NCI-H146 treated with DMSO at 0.1 percent for 48 hours (cell line): Measurements from ENCODE around the gene FAF2.
"Not testable (repeated sequence)": the region's sequence is repeated elsewhere in the genome, so short reads cannot be mapped to it uniquely, and the experiment has no call there.

Experiments
- DNase-seq: peaks from one replicate; lab custom pipeline; 2025; ENCODE audit not compliant: unreplicated experiment; lab: John Stamatoyannopoulos, UW

FAF2 gene

DNA sequence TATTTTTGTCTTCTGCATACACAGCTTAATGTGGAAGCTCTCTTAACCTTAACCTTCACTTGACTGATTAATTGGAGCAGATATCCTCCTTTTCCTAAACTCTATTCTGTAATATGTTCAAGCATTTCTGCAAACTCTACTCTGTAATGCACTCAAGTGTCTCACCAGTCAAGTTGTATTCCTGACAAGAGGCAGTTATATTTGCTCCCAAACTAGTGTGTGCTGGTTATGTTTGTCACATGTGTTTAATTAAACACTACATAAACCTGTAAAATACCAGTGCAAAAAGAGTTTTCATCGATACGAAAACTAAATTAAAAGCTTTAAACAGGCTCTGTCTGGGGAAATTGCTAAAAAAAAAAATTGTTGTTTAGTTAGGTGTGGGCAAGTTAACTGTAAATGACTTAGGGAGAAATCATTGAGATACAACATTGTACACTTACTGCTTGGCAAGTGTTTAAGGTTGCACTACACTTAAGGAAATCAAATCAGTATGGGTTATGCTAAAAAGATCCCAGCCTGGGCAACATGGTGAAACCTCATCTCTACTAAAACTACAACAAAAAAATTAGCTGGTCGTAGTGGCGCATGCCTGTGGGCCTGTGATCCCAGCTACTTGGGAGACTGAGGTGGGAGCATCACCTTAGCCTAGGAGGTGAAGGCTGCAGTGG lies 6.7 kb downstream of the FAF2 start:
- no peak for DNase-seq

DNA sequence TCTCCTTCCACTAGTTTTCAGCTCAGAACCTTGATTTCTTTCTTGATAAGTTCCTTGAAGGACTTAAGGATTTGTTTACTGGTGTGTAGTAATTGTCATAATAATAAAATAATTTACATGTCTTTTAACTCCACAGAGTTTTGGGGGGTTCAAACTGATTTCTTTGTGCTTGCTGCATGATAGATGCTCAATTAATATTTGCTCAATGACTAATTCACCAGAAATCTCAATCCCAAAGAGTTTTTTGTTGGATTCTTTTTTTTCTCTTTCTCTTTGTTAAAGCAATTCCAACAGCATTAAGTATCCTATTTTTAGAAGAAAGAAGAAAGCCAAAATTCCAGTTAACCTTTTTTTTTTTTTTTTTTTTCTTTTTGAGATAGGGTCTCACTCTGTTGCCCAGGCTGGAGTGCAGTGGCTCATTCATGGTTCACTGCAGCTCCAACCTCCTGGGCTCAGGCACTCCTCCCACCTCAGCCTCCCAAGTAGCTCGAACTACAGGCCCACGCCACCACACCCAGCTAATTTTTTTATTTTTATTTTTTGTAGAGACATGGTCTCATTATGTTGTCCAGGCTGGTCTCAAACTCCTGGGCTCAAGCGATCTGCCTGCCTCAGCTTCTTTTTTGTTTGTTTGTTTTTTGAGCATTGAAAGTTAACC lies 10.8 kb downstream of the FAF2 start:
- no peak for DNase-seq

DNA sequence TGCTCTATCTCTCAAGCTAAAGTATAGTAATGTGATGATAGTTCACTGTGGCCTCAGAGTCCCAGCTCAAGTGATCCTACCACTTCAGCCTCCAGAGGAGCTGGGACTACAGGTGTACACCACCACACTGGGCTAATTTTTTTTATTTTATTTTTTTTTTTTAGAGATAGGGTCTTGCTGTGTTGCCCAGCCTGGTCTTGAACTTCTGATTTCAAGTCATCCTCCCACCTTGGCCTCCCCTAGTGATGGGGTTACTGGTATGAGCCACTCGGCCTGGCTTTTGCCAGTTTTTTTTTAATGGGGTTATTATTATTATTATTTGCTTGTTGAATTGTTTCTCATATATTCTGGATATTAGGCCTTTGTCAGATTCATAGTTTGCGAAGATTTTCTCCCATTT lies 13.2 kb downstream of the FAF2 start:
- DNase-seq: no peak

DNA sequence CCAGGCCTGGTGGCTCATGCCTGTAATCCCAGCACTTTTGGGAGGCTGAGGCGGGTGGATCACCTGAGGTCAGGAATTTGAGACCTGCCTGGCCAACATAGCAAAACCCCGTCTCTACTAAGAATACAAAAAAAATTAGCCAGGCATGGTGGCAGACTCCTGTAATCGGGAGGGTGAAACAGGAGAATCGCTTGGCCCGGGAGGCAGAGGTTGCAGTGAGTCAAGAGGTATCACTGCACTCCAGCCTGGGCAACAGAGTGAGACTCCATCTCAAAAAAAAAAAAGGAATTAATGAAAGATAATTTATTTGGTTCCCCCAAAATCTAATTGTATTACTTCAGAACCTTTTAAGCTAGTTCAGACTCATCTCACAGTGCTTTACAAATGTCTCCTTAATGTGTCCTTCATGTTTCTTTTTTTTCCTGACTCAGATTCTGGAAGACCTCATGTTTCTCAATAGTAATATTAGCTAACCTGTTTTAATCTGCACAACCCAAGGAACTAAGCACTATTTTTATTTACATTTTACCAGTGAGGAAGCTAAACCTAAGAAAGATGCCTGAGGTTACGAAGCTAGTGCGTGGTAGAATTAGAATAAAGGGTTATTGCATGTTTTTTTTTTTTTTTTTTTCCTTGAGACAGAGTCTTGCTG lies 15.1 kb downstream of the FAF2 start:
- DNase-seq: no peak

DNA sequence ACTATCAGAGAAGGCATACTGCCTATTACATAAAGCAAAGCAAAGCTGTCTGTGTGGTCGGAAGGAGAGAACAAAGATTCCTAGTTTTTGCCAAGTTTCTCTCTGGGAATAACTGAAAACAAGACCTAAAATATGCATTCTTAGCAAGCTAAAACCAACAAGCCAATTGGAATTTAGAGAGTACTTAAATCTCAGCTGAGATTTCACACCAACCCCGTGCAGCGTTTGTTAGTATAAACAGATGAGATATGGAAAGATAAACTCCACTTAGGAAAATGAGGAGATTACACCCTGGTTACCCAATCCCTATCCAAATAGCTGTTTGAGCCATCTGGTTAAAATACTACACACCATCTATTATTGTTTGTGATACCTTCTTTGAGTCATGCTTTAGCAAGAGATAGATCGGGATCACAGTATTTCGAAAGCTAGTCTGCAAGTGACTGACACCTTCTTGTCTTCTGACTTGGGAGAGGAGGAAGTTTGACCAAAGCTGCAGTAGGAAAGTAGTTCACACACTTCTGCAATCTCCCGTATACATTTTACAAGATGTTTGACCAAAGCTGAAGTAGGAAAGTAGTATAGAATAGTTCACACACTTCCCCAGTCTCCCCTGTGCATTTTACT lies 18.2 kb downstream of the FAF2 start:
- no peak for DNase-seq

DNA sequence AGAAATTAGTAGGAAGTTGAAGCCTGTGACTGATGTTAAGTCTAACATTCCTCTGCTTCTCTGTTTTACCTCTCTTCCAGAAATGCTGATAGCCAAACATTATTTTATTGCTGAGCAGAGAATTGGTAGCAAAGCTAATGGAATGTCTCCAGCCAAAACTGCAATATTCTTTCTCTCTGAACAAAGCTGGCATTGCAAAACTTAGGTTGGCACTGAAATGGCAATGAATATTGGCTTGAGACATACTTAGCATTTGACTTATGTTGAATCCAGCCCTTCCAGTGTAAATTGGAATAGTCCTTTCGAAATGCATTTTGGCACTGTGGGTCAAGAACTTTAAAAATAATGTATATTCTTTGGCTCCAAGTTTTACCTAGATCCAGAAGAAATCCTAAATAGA lies 21.1 kb downstream of the FAF2 start:
- no peak for DNase-seq

DNA sequence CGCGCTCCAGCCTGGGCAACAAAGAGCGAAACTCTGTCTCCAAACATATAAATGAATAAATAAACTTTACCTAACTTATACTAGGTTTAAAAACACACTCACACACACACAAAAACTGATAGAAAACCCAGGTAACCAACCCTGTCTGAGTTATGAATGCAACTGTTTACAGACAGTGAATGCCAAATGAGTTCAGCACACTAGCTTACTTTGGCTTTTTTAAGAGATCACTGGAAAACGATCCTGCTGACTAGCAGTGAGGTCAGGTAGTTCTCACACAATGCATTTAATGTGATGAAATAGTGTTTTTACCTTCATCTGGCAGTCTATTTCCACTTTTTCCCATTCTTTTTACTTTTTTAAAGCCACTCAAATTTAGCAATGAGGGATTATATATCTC lies 22.4 kb downstream of the FAF2 start:
- no peak for DNase-seq

DNA sequence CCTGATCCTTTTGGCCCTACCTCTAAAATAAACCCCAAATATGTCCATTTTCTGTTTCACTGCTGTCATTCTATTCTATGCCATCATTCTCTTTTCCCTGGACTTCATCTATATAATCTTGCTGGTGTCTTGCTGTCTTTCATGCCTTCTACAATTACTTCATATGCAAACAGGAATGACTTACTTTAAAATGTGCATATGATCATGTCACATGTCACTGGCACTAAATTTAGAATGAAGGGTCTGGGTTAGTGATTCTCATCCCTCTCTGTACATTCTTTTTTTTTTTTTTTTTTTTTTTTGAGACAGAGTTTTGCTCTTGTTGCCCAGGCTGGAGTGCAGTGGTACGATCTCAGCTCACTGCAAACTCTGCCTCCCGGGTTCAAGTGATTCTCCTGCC lies 22.9 kb downstream of the FAF2 start:
- DNase-seq: no peak

DNA sequence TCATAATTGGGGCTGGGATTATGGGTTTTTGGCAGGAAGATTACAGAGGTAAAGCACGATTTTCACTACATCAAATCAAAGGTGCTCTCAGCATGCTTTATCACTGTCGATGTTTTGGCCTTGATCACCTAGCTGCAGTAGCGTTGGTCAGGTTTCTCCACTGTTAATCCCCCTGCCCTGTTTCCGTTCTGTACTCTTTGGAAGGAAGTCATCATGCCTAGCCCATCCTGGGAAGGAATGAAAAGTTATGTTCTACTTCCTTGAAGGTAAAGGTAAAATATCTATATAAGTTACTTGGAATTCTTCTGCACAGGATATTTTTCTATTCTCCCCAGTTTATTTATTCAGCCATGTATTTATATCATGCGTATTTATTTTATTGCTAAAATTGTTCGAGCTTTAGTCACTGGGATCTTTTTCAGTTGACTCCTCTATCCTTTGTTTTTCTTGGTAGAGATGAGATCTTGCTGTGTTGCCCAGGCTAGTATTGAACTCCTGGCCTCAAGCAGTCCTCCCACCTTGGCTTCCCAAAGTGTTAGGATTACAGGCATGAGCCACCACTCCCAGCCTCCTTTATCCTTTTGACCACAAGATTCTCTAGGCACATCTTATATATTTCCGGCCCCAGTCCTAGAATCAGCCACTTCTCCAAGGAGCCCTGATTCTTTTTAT lies 25.3 kb downstream of the FAF2 start:
- DNase-seq: no peak

DNA sequence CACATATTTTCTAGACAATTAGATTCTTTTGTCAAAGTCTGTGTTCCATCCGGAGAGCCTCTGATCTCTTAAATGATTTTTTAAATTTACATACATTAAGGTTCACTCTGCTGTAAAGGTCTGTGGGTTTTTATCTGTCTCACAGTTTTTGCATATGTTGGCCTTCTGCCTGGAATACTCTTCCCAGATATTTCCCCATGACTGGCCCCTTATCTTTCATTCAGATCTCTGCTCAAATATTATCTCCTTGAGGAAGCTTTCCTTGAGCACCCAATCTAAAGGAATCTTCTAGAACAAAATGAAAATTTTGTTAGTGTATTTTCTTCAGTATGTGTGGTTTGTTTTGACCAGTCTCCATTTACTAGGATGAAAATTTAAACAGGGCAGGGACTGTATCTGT lies 26.3 kb downstream of the FAF2 start:
- no peak for DNase-seq

DNA sequence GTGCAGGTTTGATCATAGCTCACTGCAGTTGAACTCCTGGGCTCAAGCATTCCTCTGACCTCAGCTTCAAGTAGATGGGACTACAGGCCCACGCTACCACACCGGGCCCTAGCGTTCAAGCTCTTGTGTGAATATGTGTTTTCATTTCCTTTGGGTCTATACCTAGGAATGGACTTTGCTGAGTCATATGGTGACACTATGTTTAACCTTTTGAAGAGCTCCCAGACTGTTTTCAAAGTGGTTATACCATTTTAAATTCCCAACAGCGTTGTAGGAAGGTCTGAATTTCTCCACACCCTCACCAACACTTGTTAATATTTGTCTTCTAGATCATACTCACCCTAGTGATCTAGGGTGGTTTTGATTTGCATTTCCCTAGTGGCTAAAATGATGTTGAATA lies 33.5 kb downstream of the FAF2 start:
- no peak for DNase-seq

DNA sequence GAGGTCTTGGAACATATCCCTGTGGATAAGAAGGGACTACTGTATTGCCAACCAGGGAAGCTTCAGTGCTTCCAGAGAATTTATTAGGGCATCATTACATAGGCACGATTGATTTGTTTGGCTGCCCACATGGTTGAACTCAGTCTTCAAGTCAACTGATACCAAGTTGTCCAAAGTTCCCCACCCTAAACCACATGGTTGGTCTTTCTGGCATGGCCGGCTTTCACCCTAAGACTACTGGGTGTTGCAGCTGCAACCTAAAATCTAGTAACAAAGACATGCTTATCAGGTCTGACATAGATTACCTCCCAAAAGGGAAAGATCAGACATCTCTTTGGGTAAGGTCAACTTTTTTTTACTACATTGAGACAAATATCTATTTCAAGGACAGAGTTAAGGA lies 37.0 kb downstream of the FAF2 start:
- DNase-seq: no peak

DNA sequence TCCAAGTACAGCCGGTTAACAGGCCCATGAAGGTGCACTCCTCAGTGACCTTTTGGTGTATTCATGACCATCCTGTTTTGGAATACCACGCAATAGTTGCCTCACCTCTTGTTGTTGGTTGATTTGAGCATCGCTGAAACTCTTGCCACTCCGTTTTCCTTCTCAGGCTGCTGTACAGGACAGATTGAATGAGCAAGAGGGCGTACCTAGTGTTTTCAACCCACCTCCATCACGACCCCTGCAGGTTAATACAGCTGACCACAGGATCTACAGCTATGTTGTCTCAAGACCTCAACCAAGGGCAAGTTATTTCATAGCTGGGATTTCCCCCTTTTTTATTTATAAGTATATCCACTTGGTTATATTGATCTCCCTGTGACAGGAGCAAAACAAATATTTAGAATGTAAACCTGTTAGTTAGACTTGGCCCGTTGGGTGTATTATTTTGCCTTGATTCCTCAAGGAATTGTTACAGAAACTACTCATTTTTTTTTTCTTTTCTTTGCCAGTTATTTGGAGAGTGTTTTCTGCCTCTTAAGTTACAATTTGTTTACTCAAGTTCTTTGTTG lies 38.1 kb downstream of the FAF2 start:
- no peak for DNase-seq

DNA sequence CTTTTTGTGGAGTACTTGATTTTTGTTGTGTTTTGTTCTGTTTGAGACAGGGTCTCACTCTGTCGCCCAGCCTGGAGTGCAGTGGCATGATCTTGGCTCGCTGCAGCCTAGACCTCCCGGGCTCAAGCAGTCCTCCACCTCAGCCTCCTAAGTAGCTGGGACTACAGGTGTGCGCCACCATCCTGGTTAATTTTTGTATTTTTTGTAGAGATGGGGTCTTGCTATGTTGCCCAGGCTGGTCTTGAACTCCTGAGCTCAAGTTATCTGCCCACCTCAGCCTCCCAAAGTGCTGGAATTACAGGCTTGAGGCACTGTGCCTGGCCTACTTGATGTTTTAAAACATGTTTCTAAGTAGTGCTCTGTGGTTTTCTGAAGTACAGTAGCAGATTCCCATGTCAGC lies 39.0 kb downstream of the FAF2 start:
- not testable (repeated sequence) for DNase-seq

DNA sequence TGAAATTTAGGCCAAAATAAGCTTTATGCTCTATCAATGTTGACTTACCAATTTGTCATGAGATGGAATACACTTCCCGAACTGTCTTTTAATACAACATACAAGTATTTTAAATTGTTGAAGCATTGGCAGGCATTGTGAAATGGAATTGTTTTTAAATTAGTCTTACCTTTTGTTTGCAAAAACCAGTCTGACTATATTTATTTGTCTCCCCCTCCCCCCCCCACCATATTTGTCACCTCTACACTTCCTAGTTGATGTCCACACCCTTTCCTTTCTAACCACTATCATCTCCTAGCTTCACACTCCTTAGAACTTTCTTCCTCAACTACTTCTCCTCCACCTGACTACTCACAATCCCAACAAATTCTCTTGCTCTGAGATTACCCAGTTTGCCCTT lies 40.9 kb downstream of the FAF2 start:
- no peak for DNase-seq

DNA sequence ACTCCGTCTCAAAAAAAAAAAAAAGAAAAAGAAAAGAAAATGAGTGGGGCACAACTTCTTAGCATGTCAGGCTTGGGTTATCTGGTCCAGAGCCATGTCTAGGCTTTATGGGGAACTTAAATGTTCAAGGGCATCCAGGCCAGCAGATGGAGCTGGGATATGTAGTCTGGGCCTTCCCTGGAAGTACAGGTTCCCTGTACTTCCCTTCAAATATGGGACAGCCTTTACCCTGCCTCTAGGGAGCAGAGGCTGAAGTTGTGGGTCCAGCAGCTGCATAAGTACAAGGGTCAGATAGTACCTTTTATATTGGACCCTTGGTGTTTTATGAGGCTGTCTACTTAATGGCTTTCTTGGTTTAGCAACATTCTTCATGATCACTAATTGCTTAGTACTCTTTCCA lies 42.1 kb downstream of the FAF2 start:
- DNase-seq: no peak

DNA sequence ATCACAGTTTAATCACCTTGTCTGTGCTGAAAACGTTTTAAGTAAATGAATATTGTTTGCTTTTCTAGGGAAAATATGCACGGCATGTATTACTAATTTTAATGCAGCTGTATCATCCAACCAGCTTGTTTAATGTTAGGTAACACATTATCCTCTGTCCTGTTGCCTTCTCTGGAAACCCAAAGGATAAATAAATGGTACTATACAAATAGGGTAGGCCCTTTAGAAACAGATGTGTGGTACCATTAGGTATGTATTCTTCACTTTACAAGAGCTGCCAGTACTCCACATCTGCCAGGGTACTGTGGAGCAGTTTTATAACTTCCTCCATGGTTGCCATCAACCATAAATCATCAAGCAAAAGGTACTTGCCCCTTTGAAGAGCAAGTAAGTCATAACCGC lies 42.9 kb downstream of the FAF2 start:
- DNase-seq: no peak

DNA sequence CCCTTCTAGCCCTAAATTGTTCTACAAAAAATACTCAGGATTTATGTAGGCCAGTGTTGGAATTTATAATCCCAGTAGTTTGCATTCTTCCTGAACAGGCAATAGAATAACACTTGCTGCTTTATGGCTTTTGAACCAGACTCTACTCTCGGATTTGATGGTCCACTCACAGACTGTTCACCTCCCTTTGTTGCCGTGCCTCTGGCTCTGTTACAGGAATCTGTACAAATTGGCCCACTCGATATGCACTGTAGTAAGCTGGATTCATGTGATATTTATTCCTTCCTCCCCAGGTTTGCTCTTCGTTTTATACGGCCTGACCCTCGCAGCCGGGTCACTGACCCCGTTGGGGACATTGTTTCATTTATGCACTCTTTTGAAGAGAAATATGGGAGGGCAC lies 43.7 kb downstream of the FAF2 start:
- DNase-seq: no peak

DNA sequence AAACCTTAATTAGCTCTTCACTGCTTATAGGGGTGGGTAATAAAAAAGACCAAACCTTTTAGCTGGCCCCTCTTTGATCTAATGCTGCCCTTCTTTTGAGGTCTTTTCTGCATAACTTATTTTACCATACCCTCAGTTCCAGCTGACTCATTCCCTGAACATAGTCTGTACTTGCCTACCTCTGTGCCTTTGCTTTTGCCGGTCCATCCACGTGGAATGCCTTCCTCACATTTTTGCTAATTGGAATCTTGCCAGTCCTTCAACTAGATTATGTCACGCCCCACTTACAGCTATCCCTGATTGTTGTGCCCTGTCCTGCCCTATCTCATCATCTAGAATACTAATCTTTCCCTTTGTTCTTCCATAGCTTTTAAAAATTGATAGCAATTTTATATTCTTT lies 44.2 kb downstream of the FAF2 start:
- no peak for DNase-seq

DNA sequence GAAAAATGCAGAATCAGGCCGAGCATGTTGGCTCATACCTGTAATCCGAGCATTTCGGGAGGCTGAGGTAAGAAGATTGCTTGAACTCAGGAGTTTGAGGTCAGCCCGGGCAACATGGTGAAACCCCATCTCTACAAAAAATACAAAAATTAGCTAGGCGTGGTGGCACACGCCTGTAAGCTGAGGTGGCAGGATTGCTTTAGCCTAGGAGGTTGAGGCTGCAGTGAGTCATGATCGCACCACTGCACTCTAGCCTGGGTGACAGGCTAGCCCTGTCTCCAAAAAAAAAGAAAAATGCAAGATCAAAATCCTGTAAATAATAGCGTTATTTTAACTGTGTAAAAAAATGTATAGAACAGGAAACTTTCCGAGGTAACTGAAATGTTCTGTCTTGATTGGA lies 49.7 kb downstream of the FAF2 start:
- DNase-seq: no peak

DNA sequence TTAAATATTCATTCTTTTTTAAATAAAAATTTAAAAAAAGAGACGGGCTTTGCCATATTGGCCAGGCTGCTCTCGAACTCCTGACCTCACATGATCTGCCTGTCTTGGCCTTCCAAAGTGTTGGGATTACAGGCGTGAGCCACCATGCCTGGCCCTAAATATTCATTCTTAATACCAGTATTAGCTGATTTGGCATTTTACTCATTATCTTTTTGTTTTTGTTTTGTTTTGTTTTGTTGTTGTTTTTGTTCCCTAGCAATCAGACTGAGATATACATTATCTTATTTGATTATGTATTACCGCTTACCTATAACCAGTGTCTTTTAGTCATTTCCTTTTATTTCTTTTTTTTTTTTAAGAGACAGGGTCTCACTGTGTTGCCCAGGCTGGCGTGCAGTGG lies 51.1 kb downstream of the FAF2 start:
- no peak for DNase-seq
